Measurements from ENCODE around the gene DRC7.

DNA sequence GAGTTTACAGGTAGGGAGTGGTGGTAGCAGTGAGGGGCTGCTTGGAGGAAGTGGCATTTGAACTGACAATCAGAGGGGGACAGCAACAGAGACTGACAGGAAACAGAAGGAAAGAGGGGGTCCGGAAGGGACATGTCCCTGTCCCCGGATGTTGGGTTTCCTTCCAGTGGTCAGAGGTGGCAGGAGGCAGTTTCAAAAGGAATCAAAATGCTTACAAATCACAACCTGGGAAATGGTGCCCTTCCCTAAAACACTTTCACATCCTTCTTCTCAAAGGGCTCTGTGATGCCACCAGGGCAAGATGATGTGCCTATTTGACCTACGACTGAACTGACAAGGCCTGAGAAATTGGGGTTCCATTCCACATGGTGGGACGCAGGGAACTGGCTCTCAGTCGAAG is 46.5 kb upstream of the DRC7 start:
- TF ChIP-seq, protein P1, sequence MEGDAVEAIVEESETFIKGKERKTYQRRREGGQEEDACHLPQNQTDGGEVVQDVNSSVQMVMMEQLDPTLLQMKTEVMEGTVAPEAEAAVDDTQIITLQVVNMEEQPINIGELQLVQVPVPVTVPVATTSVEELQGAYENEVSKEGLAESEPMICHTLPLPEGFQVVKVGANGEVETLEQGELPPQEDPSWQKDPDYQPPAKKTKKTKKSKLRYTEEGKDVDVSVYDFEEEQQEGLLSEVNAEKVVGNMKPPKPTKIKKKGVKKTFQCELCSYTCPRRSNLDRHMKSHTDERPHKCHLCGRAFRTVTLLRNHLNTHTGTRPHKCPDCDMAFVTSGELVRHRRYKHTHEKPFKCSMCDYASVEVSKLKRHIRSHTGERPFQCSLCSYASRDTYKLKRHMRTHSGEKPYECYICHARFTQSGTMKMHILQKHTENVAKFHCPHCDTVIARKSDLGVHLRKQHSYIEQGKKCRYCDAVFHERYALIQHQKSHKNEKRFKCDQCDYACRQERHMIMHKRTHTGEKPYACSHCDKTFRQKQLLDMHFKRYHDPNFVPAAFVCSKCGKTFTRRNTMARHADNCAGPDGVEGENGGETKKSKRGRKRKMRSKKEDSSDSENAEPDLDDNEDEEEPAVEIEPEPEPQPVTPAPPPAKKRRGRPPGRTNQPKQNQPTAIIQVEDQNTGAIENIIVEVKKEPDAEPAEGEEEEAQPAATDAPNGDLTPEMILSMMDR (conservative IDR thresholded peaks at IDR 0.05): no peak
- TF ChIP-seq EZH2 (IDR thresholded peaks at IDR 0.05; ENCODE audit: low read depth): no peak
